ENCODE data around the gene MARCHF6. TPM values are rescaled to one million over a fixed set of nuclear protein-coding genes. Genes with fewer than 3 reads are reported as not detected.
A peak's percentile ranks its signal among the peaks of the same experiment; 100 is the strongest.

Gene MARCHF6
- polyA plus RNA-seq, 3 donors: 24.0 to 90.1 (median 31.0) TPM

- TF ChIP-seq CTCF (IDR thresholded peaks at IDR 0.05): no peak
- Histone ChIP-seq H3K4me2 (replicated peaks; ENCODE audit: extremely low read depth, low read length, poor library complexity, severe bottlenecking) (no peak overlapping the region), H2AFZ (ENCODE audit: insufficient read depth, low read depth, low read length, poor library complexity, severe bottlenecking) (peak overlapping the region; percentile 11), H3K4me1 (ENCODE audit: control insufficient read depth in 1 of 2, insufficient read depth in 2 of 2, low read length in 2 of 2) (no peaks in the 10 kb centered on the region), H3K27me3 (ENCODE audit: control insufficient read depth in 2 of 2, insufficient read depth in 2 of 2, low read length in 2 of 2) (peaks cover 0 to 3% of the 10 kb centered on the region in 2 donors), H4K20me1 (ENCODE audit: insufficient read depth, low read length) (no peaks in the 10 kb centered on the region), H3K9ac (ENCODE audit: insufficient read depth, low read length, poor library complexity, severe bottlenecking) (no peak overlapping the region), H3K4me3 (replicated peaks in 1 of 3; ENCODE audit: low read depth in 2 of 3, low read length in 3 of 3) (no peak overlapping the region), H3K9me3 (replicated peaks in 1 of 2; ENCODE audit: control insufficient read depth in 1 of 2, insufficient read depth in 1 of 2, low read length in 2 of 2) (no peaks in the 10 kb centered on the region), H3K79me2 (ENCODE audit: insufficient read depth, low read length) (no peaks in the 10 kb centered on the region), H3K36me3 (replicated peaks in 1 of 2; ENCODE audit: control insufficient read depth in 1 of 2, insufficient read depth in 2 of 2, low read length in 2 of 2) (no peaks in the 10 kb centered on the region), H3K27ac (ENCODE audit: low read depth in 1 of 2, low read length in 2 of 2) (no peak overlapping the region)
- H3K27me3 Mint-ChIP-seq (ENCODE audit: low read depth in 3 of 3): peaks cover 2 to 18% (median 17%) of the 10 kb centered on the region in 3 donors
- H3K9me3 Mint-ChIP-seq: no peaks in the 10 kb centered on the region
- H3K36me3 Mint-ChIP-seq: peaks cover 0 to 4% of the 10 kb centered on the region in 2 donors
- no peak for DNase-seq
- no peak overlapping the region for H3K27ac Mint-ChIP-seq
- 100% methylated on average over 3 of the region's 5 CpGs for WGBS (ENCODE audit: insufficient coverage)
- H3K4me3 Mint-ChIP-seq: peak overlapping the region in 1 of 2 donors; percentile 11
- H3K4me1 Mint-ChIP-seq: peaks cover 16% of the 10 kb centered on the region
- intact Hi-C loops (cut with micrococcal nuclease): no loop called here
Measured at GRCh38 chr5:10306114-10306513, 47.4 kb upstream of the MARCHF6 start.

- Histone ChIP-seq H3K27ac (ENCODE audit: low read depth in 1 of 2, low read length in 2 of 2) (no peak overlapping the region), H3K79me2 (ENCODE audit: insufficient read depth, low read length) (no peaks in the 10 kb centered on the region), H4K20me1 (ENCODE audit: insufficient read depth, low read length) (no peaks in the 10 kb centered on the region), H3K9me3 (replicated peaks in 1 of 2; ENCODE audit: control insufficient read depth in 1 of 2, insufficient read depth in 1 of 2, low read length in 2 of 2) (no peaks in the 10 kb centered on the region), H3K4me1 (ENCODE audit: control insufficient read depth in 1 of 2, insufficient read depth in 2 of 2, low read length in 2 of 2) (peaks cover 3 to 4% of the 10 kb centered on the region in 2 donors), H3K27me3 (ENCODE audit: control insufficient read depth in 2 of 2, insufficient read depth in 2 of 2, low read length in 2 of 2) (peaks cover 0 to 3% of the 10 kb centered on the region in 2 donors), H3K9ac (ENCODE audit: insufficient read depth, low read length, poor library complexity, severe bottlenecking) (no peak overlapping the region), H3K4me2 (replicated peaks; ENCODE audit: extremely low read depth, low read length, poor library complexity, severe bottlenecking) (peak overlapping the region; percentile 89), H2AFZ (ENCODE audit: insufficient read depth, low read depth, low read length, poor library complexity, severe bottlenecking) (peak overlapping the region; percentile 98), H3K4me3 (replicated peaks in 1 of 3; ENCODE audit: low read depth in 2 of 3, low read length in 3 of 3) (peak overlapping the region in 1 of 3 experiments; percentile 81), H3K36me3 (replicated peaks in 1 of 2; ENCODE audit: control insufficient read depth in 1 of 2, insufficient read depth in 2 of 2, low read length in 2 of 2) (no peaks in the 10 kb centered on the region)
- Mint-ChIP-seq H3K27me3 (ENCODE audit: low read depth in 3 of 3) (peaks cover 2 to 18% (median 17%) of the 10 kb centered on the region in 3 donors), H3K36me3 (peaks cover 0 to 4% of the 10 kb centered on the region in 2 donors), H3K4me3 (peak overlapping the region in 1 of 2 donors; percentile 92), H3K4me1 (peaks cover 21% of the 10 kb centered on the region), H3K27ac (no peak overlapping the region), H3K9me3 (peaks cover 0 to 3% (median 0%) of the 10 kb centered on the region in 7 donors)
- TF ChIP-seq CTCF (IDR thresholded peaks at IDR 0.05): no peak
- DNase-seq: no peak
- intact Hi-C loops (cut with micrococcal nuclease): no loop called here
- WGBS (ENCODE audit: insufficient coverage): 86% methylated on average over 5 of the region's 8 CpGs
Measured at GRCh38 chr5:10306806-10307205, 46.7 kb upstream of the MARCHF6 start.

Measured in CD14-positive monocyte (primary cell).